ENCODE data around the gene BTBD18. TPM values are rescaled to one million over a fixed set of nuclear protein-coding genes. Genes with fewer than 3 reads are reported as not detected.

BTBD18 gene
- total and polyA plus RNA-seq, 2 of the 13 experiments (the other 11 are each of a cell fraction or from before 2014, with no cell fraction given): not detected

- TF ChIP-seq ZXDC (CRISPR knock-in tag; IDR thresholded peaks at IDR 0.05) (no peak), E2F2 (CRISPR knock-in tag; IDR thresholded peaks at IDR 0.05; ENCODE audit: borderline replicate concordance) (no peak), ZNF251 (CRISPR knock-in tag; IDR thresholded peaks at IDR 0.05) (no peak), ZNF878 (CRISPR knock-in tag; IDR thresholded peaks at IDR 0.05) (peak; percentile 38; the same call in 1 of the 2 replicates), SKIL (CRISPR knock-in tag; IDR thresholded peaks at IDR 0.05; ENCODE audit: borderline replicate concordance) (peak; percentile 46; the same call in 1 of the 2 replicates), ZNF713 (CRISPR knock-in tag; IDR thresholded peaks at IDR 0.05) (0 out of 2 replicates have a peak, but pooled peaks have one; percentile 24), RELA (CRISPR knock-in tag; IDR thresholded peaks at IDR 0.05) (no peak), SYNCRIP (IDR thresholded peaks at IDR 0.05; ENCODE audit: insufficient read depth, low read depth, low read length) (no peak)
These were observed 49.0 kb upstream of the BTBD18 start (continued) for GRCh38 chr11:57800444-57801182.

Data from HepG2 (cell line).